Hepatocyte (in vitro differentiated cells): ENCODE results near the gene LPAR1. TPM values are rescaled to one million over a fixed set of nuclear protein-coding genes. Genes with fewer than 3 reads are reported as not detected.

Experiments
- DNase-seq: peaks from one replicate; pipeline ENCODE4 v3.0.0-alpha.2; 2016; ENCODE audit warnings: low spot score
- H2AFZ ChIP-seq: fragments of 200-600 bp; sonication (generic); 2 replicates; pipeline ENCODE4 v1.6.0; 2016; ENCODE audit warnings: antibody characterized with exemption, mild to moderate bottlenecking
- H3K27ac ChIP-seq: fragments of 200-600 bp; sonication (generic); 2 replicates; pipeline ENCODE4 v1.5.1; 2016; ENCODE audit warnings: mild to moderate bottlenecking
- H3K27me3 ChIP-seq: fragments of 200-600 bp; sonication (generic); 2 replicates; pipeline ENCODE4 v1.6.1; 2016
- H3K36me3 ChIP-seq: fragments of 200-600 bp; sonication (generic); replicated peaks from 2 replicates; pipeline ENCODE4 v1.5.1; 2016; ENCODE audit warnings: low read depth; ENCODE audit not compliant: insufficient read depth
- H3K4me1 ChIP-seq: fragments of 200-600 bp; sonication (generic); 2 replicates; pipeline ENCODE4 v1.5.1; 2016; ENCODE audit warnings: mild to moderate bottlenecking, moderate library complexity; ENCODE audit not compliant: insufficient read depth
- H3K4me2 ChIP-seq: fragments of 200-600 bp; sonication (generic); 2 replicates; pipeline ENCODE4 v1.6.0; 2016
- H3K4me3 ChIP-seq: fragments of 200-600 bp; sonication (generic); 2 replicates; pipeline ENCODE4 v1.5.1; 2016; ENCODE audit warnings: mild to moderate bottlenecking
- H3K79me2 ChIP-seq: fragments of 200-600 bp; sonication (generic); 2 replicates; pipeline ENCODE4 v1.6.0; 2017; ENCODE audit warnings: mild to moderate bottlenecking
- H3K9me2 ChIP-seq: fragments of 200-600 bp; sonication (generic); replicated peaks from 2 replicates; pipeline ENCODE4 v1.6.0; 2017; ENCODE audit warnings: mild to moderate bottlenecking; ENCODE audit not compliant: insufficient read depth
- H3K9me3 ChIP-seq: fragments of 200-600 bp; sonication (generic); 2 replicates; pipeline ENCODE4 v1.5.1; 2016; ENCODE audit warnings: low read depth, mild to moderate bottlenecking
- H4K20me1 ChIP-seq: fragments of 200-600 bp; sonication (generic); 2 replicates; pipeline ENCODE4 v1.6.0; 2016; ENCODE audit warnings: mild to moderate bottlenecking; ENCODE audit not compliant: insufficient read depth, poor library complexity, severe bottlenecking
- EZH2 ChIP-seq: fragments of 200-600 bp; sonication (generic); IDR thresholded peaks from 2 replicates; pipeline ENCODE4 v1.6.1; 2016; ENCODE audit warnings: antibody characterized with exemption, mild to moderate bottlenecking, borderline replicate concordance
- EZH2phosphoT487 ChIP-seq: fragments of 200-600 bp; sonication (generic); IDR thresholded peaks from one replicate; pipeline ENCODE4 v1.6.1; 2018; ENCODE audit warnings: antibody characterized with exemption, mild to moderate bottlenecking, low read depth, moderate library complexity; ENCODE audit not compliant: unreplicated experiment, severe bottlenecking
- WGBS: methylation state at CpG from one replicate; pipeline ENCODE4 v1.1.6; 2016; ENCODE audit warnings: low lambda C conversion rate; ENCODE audit errors: missing lambda C conversion rate; 5-methylcytosine and 5-hydroxymethylcytosine counted together
- polyA plus RNA-seq: library from polyadenylated mRNA; unstranded; fragments of >200 nt; fragmentation: Nextera tagmentation; extraction: Ambion mirVana; gene quantifications from 2 replicates; pipeline ENCODE4 v1.2.1, GENCODE V29; 2016
- total RNA-seq: library from RNA; depleted of rRNA; stranded (reverse); fragments of >200 nt; gene quantifications from 2 replicates; pipeline ENCODE4 v1.2.3, GENCODE V29; 2014
- TF ChIP-seq, protein P1 (sequence below): fragments of 200-600 bp; sonication (generic); IDR thresholded peaks from 2 replicates; pipeline ENCODE4 v1.5.1; 2016; ENCODE audit warnings: antibody characterized with exemption, mild to moderate bottlenecking; ENCODE audit not compliant: poor library complexity

LPAR1 gene
- total and polyA plus RNA-seq, 2 experiments from 2014 or later: 20.2 to 36.8 TPM

DNA sequence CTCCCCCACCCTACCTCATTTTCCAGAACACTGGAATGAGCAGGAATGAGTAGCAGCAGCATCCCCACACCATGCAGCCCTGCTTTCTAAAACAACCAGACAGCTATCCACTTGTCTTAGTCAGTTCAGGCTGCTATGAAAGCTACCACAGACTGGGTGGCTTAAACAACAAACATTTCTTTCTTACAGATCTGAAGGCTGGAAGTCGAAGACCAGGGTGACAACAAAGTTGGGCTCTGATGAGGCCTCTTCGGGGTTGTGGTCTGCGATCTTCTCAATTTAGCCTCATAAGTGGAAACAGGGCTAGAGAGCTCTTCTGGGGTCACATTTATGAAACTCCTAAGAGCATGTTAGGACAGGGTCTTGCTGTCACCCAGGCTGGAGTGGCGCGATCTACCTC, 38.9 kb downstream of the LPAR1 start:
- H3K9me2 ChIP-seq: no peaks in the 10 kb centered on the region
- peaks cover 75% of the 10 kb centered on the region for H3K79me2 ChIP-seq
- H3K4me1 ChIP-seq: peaks cover 12% of the 10 kb centered on the region
- WGBS: 98% methylated on average over 5 of the region's 5 CpGs
- TF ChIP-seq, protein P1, sequence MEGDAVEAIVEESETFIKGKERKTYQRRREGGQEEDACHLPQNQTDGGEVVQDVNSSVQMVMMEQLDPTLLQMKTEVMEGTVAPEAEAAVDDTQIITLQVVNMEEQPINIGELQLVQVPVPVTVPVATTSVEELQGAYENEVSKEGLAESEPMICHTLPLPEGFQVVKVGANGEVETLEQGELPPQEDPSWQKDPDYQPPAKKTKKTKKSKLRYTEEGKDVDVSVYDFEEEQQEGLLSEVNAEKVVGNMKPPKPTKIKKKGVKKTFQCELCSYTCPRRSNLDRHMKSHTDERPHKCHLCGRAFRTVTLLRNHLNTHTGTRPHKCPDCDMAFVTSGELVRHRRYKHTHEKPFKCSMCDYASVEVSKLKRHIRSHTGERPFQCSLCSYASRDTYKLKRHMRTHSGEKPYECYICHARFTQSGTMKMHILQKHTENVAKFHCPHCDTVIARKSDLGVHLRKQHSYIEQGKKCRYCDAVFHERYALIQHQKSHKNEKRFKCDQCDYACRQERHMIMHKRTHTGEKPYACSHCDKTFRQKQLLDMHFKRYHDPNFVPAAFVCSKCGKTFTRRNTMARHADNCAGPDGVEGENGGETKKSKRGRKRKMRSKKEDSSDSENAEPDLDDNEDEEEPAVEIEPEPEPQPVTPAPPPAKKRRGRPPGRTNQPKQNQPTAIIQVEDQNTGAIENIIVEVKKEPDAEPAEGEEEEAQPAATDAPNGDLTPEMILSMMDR: no peak
- no peak for TF ChIP-seq EZH2
- TF ChIP-seq EZH2phosphoT487: no peak
- H2AFZ ChIP-seq: no peak overlapping the region
- no peaks in the 10 kb centered on the region for H4K20me1 ChIP-seq
- H3K27ac ChIP-seq: no peak overlapping the region
- no peaks in the 10 kb centered on the region for H3K9me3 ChIP-seq
- no peak overlapping the region for H3K4me3 ChIP-seq
- no peaks in the 10 kb centered on the region for H3K27me3 ChIP-seq
- no peak overlapping the region for H3K4me2 ChIP-seq
- no peak for DNase-seq
- no peaks in the 10 kb centered on the region for H3K36me3 ChIP-seq

- Histone ChIP-seq H3K79me2 (peaks cover 72% of the 10 kb centered on the region), H4K20me1 (no peaks in the 10 kb centered on the region), H3K27ac (no peak overlapping the region), H3K9me3 (no peaks in the 10 kb centered on the region), H3K4me1 (peaks cover 12% of the 10 kb centered on the region), H3K4me2 (no peak overlapping the region), H3K4me3 (no peak overlapping the region), H3K27me3 (no peaks in the 10 kb centered on the region), H3K36me3 (no peaks in the 10 kb centered on the region), H2AFZ (no peak overlapping the region), H3K9me2 (no peaks in the 10 kb centered on the region)
- TF ChIP-seq EZH2: no peak
- TF ChIP-seq EZH2phosphoT487: no peak
- TF ChIP-seq, protein P1: no peak
- 93% methylated on average over 1 of the region's 1 CpG for WGBS
- DNase-seq: no peak
Measured at GRCh38 chr9:110997847-110998246, 40.4 kb downstream of the LPAR1 start.

GRCh38 chr9:110996436-110997220, 41.6 kb downstream of the LPAR1 start:
- 82% methylated on average over 9 of the region's 9 CpGs for WGBS
- Histone ChIP-seq H3K27me3 (no peaks in the 10 kb centered on the region), H4K20me1 (no peaks in the 10 kb centered on the region), H2AFZ (no peak overlapping the region), H3K27ac (peak overlapping the region; percentile 81), H3K9me2 (no peaks in the 10 kb centered on the region), H3K4me1 (peaks cover 12% of the 10 kb centered on the region), H3K79me2 (peaks cover 69% of the 10 kb centered on the region), H3K36me3 (no peaks in the 10 kb centered on the region), H3K4me2 (peak overlapping the region; percentile 48), H3K9me3 (no peaks in the 10 kb centered on the region), H3K4me3 (no peak overlapping the region)
- TF ChIP-seq EZH2: no peak
- no peak for TF ChIP-seq EZH2phosphoT487
- TF ChIP-seq, protein P1: no peak
- peak; percentile 26 for DNase-seq
